ENCODE measurements around the gene PICK1. TPM values are rescaled to one million over a fixed set of nuclear protein-coding genes. Genes with fewer than 3 reads are reported as not detected.

Gene PICK1
- total RNA-seq, 4 donors from 2014 or later: 16.1 to 43.0 (median 31.6) TPM

DNA sequence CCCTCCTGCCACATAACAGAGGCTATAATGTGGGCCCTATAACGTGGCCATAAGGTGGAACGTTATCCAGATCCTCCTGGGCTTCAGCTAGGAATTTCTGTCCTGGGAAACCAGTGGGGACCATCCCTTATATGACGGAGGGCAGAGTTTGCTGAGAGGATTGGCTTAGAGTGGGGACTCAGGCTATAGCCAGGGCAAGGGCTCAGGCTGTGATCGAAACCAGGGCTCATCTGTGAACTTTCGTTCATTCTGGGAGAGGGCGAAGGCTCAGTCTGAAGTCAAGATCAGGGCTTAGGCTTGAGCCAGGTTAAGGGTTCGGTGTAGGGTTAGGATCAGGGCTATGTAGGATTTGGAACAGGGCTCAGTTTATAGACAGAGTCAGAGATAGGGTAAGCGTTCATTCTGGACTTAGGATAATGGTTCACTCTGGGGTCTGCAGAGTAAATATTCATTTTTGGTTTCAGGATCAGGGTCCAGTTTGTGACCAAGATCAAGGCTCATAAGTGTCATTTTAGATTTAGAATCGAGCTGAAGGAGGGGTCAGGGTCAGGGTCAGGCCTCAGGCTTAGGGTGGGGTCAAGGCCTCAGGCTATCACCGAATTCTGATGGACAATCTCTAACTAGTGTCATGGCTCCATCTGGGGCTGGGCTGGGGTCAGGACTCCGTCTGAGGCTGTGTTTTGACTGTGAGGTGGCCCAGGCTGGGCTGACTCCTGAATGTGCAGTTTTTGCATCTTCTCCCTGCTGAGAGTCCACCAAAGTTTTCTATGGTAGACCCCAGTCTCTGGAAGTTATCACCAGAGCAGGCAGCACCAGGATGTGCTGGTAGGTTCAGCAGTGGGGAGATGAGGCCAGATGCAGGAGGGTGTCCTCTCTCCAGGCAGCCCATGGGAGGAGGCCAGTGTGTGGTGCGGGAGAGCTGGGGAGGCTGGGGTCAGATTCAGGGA lies 39.0 kb upstream of the PICK1 start:
- ATAC-seq (ENCODE audit: low FRiP score) (no peak), DNase-seq (ENCODE audit: low spot score) (no peak)
- no peak for TF ChIP-seq CTCF (IDR thresholded peaks at IDR 0.05)

- no peak for ATAC-seq (ENCODE audit: low FRiP score)
- TF ChIP-seq CTCF (IDR thresholded peaks at IDR 0.05): no peak
- no peak for DNase-seq (ENCODE audit: low spot score)
Observed at GRCh38 chr22:38018938-38019827, 38.0 kb upstream of the PICK1 start.

DNA sequence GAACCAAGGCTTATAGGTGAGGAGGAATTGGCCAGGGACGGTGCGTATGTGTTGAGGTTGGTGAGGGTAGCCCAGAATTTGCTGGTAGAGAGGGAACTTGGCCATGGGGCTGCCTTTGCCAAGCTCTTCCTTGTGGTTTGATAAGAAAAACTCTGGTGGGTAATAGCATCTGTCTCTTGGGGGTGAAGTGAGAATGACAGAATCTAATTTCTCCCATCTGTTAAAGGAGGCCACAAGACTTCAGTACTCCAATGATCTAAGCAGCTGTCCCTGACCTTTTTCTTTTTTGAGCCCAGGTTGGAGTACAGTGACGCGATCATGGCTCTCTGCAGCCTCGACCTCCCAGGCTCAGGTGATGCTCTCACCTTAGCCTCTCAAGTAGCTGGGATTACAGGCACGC lies 36.0 kb upstream of the PICK1 start:
- no peak for ATAC-seq (ENCODE audit: low FRiP score)

GRCh38 chr22:38023045-38023444 lies 34.2 kb upstream of the PICK1 start:
- TF ChIP-seq CTCF (IDR thresholded peaks at IDR 0.05): no peak
- ATAC-seq (ENCODE audit: low FRiP score) (no peak), DNase-seq (ENCODE audit: low spot score) (no peak)

More for the DNA sequence above, 36.0 kb upstream of the PICK1 start:
- no peak for DNase-seq (ENCODE audit: low spot score)
- no peak for TF ChIP-seq CTCF (IDR thresholded peaks at IDR 0.05)

DNA sequence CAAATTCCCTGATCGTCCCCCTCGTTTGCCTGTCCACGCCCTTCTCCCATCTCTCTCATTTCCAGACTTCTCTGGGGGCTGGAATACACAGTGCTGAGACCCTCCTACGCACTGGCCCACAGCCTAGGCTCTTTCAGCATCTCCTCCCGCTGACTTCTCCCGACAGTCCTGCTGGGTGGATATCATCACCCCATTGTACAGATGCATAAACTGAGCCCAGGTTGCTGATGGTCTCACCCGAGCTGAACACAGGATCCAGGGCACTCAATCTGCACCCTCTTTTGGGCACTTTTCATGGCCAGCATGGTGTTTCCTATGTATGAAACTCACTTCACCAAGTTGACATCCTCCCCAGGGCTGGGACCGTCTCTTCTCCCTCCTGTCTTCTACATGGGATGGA lies 31.7 kb upstream of the PICK1 start:
- no peak for TF ChIP-seq CTCF (IDR thresholded peaks at IDR 0.05)
- ATAC-seq (ENCODE audit: low FRiP score): no peak
- DNase-seq (ENCODE audit: low spot score): no peak

DNA sequence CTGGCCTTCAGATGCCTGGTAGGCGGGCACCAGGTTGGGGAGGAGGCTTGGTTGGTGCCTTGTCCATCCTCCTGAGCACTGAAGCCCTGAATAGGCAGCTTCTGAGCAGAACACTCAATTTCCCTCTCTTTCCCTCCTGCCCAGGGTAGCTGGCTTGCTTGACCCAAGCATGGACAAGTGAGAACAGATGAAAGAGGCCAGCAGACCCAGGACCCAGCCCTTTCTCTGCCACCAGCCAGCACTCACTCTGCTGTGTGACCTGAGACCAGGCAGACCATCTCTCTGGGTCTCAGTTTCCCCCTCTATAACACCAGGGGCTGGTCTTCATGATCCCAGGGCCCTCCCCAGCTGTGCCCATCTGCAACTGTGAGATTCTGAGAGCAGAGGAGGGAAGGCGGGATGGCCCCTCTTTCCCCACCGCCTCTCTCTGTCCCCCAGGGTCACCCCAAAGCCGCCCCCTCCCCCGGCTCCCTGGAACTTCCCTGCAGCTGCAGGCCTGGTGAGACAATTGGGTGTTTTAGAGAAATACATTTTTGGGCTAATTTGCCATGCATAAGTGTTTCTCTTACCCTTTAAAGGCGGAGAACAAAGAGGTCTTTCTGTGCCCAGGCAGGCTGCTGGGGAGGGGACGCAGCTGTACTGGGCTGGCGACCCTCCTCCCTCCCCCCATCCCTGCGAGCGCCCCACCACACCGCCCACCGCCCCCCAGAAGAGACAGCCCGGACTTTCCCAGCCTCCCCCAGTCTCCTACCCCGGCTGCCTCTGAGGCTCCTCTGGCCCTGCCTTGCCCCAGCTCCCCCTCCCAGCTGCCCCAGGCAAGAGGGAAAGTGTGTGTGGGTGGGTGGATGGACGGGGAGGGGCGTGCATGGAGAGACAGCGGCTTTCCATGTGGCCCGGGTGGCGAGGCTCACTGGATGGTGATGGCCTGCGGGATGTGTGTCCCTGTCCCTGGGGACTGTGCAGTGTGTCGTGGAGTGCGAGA lies 30.8 kb upstream of the PICK1 start:
- DNase-seq (ENCODE audit: low spot score) (no peak), ATAC-seq (ENCODE audit: low FRiP score) (no peak)
- no peak for TF ChIP-seq CTCF (IDR thresholded peaks at IDR 0.05)

Measured in omental fat pad (tissue), 4 donors.